ENCODE measurements around the gene PEAR1.

The PEAR1 gene

GRCh38 chr1:156899956-156900718 lies 6.6 kb downstream of the PEAR1 start:
- DNase-seq (ENCODE audit: low read depth, low spot score) = no peak

- no peak for DNase-seq (ENCODE audit: low read depth, low spot score)
Observed at GRCh38 chr1:156900896-156901589, 7.5 kb downstream of the PEAR1 start.

- DNase-seq (ENCODE audit: low read depth, low spot score) = no peak
Observed at GRCh38 chr1:156901590-156901900, 8.0 kb downstream of the PEAR1 start.

GRCh38 chr1:156901966-156902915 lies 8.7 kb downstream of the PEAR1 start:
- no peak for DNase-seq (ENCODE audit: low read depth, low spot score)

GRCh38 chr1:156903328-156904091 lies 10.0 kb downstream of the PEAR1 start:
- no peak for DNase-seq (ENCODE audit: low read depth, low spot score)

DNA sequence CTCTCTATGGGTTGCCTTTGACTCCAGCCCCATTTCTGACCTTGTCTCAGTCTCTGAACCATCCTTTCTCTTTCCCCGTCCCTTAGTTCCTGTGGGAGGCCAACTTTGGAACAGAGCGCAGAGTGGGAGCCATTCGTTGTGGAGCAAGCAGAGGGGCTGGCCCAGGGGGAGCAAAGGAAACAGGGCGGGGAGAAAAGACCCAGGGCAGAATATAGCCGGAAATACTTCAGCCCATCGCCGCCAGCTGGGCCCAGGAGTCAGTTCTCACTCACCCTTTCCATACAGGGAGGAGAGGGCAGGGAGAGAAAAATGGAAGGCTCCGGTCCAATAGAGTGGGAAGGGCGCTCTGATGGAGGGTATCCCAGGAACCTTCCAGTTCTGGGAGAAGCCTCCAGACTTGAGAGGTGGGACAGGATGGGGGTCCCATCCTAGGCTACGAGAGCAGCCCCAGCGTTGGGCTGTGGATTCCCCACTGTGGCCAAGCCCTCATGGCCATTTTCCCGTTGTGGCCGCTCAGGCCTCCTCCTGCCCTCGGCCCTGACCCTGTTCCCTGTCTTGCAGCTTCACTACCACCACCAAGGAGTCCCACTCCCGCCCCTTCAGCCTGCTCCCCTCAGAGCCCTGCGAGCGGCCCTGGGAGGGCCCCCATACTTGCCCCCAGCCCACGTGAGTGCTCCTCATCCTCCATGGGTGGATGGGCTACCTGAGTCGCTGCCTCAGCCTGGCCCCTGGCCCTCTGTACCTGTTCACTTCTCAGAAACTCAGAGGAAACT lies 10.9 kb downstream of the PEAR1 start:
- no peak for DNase-seq (ENCODE audit: low read depth, low spot score)

GRCh38 chr1:156905176-156905575 lies 11.7 kb downstream of the PEAR1 start:
- no peak for DNase-seq (ENCODE audit: low read depth, low spot score)

DNA sequence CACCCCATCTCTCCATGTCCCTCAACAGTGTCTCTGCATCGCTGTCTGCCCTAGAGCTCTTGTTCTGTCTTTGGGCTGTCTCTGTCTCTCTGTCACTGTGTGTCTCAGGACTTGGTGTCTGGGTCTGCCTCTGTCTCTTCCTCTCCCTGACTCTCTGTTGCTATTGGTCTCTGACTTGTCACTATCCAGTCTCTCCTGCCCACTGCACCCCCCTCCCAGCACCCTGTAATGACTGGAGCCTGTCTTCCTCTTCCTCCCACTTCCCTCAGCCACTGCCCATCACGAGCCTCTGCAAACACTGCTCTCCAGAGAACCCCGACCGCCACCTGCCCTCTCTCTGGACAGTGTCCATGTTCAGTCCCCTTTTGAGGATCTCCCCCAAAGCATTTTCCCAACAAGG lies 12.1 kb downstream of the PEAR1 start:
- DNase-seq (ENCODE audit: low read depth, low spot score) = no peak

DNA sequence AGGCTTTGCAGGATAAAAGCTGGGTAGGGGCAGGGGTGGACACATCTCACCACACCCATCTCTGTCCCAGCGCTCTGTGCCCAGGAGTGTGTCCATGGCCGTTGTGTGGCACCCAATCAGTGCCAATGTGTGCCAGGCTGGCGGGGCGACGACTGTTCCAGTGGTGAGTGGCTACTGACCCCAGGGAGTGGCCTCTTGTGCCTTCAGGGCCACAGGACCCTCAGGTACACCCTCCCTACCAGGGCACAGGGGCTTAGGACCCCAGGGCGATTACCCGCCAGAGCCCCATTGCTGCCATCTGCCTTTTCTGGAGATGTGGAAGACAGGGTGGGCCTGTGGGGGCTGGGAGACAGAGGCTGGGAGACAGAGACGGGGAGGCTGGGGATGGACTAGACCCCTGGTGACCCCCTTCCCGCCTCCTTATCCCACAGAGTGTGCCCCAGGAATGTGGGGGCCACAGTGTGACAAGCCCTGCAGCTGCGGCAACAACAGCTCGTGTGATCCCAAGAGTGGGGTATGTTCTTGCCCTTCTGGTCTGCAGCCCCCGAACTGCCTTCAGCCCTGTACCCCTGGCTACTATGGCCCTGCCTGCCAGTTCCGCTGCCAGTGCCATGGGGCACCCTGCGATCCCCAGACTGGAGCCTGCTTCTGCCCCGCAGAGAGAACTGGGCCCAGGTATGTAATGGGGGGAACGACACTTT lies 12.8 kb downstream of the PEAR1 start:
- no peak for DNase-seq (ENCODE audit: low read depth, low spot score)

DNA sequence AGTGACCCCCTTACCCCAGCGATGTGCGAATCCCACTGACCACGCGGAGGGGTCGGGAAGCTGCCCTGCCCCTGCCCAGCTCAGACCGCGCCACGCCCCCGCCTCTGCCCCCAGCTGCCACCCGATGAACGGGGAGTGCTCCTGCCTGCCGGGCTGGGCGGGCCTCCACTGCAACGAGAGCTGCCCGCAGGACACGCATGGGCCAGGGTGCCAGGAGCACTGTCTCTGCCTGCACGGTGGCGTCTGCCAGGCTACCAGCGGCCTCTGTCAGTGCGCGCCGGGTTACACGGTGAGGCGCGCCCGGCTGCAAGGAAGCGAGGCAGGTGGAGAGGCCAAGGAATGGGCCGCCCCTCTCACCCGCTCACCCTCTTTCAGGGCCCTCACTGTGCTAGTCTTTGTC lies 15.0 kb downstream of the PEAR1 start:
- no peak for DNase-seq (ENCODE audit: low read depth, low spot score)

DNA sequence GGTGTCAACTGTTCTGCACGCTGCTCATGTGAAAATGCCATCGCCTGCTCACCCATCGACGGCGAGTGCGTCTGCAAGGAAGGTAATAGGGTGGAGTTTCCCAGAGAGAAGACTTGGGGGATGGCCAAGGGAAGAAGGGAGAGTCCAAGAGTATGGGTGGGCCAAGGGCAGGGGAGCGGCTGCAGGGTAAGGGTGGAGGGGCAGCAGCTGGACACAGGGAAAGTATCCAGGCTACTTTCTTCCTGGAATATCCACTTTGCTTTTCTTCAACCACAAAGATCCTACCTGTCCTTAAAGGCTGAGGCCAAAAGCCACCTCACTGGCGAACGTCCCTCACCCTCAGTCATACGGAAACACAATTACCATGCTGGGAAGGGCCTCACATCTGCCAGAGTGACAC lies 15.4 kb downstream of the PEAR1 start:
- DNase-seq (ENCODE audit: low read depth, low spot score) = no peak

DNA sequence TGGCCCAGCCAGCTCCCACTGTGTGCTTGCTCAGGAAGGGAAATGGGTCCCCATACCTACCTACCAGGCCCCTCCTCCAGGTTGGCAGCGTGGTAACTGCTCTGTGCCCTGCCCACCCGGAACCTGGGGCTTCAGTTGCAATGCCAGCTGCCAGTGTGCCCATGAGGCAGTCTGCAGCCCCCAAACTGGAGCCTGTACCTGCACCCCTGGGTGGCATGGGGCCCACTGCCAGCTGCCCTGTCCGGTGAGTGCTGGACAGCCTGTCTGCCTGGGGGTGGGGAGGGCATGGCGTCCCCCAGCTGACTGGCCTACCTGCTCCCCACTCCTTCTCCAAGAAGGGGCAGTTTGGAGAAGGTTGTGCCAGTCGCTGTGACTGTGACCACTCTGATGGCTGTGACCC lies 16.2 kb downstream of the PEAR1 start:
- no peak for DNase-seq (ENCODE audit: low read depth, low spot score)

- no peak for DNase-seq (ENCODE audit: low read depth, low spot score)
Observed at GRCh38 chr1:156910309-156910782, 16.8 kb downstream of the PEAR1 start.

DNA sequence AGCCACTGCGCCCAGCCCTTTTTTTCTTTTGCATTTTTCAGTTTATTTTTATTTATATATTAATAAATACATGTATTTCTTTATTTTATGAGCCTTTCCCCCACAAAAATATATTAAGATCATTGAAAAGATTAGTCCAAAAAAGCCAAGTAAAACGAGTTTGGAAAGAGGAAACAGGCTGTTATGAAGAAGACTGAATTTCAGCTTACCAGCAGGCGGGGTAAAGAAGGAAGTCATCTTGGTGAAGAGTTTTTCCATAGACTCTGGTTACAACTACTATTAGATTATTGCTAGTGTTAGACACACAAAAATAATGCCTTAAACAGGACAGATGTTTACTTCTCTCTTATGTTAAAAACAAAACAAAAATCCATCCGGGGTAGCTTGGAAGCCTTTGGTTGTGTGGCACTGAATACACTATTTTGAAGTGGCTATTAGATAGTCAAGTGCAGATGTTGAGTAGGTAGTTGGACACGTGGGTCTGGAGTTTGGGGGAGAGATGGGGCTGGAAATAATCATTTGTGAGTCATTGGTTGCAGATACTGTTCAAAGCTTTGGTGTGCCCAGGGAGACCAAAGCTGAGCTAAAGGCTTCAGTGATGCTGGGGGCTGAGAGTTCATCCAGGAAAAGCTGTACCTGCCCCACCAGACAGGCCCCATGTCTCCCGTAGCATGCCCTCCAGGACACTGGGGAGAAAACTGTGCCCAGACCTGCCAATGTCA lies 18.2 kb downstream of the PEAR1 start:
- no peak for DNase-seq (ENCODE audit: low read depth, low spot score)

GRCh38 chr1:156912310-156912709 lies 18.8 kb downstream of the PEAR1 start:
- no peak for DNase-seq (ENCODE audit: low read depth, low spot score)

- DNase-seq (ENCODE audit: low read depth, low spot score) = no peak
Observed at GRCh38 chr1:156912861-156913808, 19.6 kb downstream of the PEAR1 start.

DNA sequence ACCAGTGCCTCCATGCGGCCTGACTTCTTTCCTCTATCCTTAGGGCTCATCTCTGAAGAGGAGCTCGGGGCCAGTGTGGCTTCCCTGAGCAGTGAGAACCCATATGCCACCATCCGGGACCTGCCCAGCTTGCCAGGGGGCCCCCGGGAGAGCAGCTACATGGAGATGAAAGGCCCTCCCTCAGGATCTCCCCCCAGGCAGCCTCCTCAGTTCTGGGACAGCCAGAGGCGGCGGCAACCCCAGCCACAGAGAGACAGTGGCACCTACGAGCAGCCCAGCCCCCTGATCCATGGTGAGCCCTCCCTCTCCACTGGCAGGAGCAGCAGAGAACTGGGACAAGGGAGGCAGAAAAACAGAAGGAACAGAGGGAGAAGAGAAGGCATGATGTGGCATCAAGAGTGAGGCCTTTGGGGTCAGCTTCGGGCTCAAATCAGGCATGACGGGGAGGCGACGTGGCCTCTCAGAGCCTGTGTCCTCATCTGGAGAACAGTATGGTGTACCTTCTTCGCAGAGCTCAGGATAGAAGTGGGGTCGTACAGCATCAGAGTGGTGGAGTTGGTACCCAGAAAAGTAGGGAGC lies 20.4 kb downstream of the PEAR1 start:
- no peak for DNase-seq (ENCODE audit: low read depth, low spot score)

DNA sequence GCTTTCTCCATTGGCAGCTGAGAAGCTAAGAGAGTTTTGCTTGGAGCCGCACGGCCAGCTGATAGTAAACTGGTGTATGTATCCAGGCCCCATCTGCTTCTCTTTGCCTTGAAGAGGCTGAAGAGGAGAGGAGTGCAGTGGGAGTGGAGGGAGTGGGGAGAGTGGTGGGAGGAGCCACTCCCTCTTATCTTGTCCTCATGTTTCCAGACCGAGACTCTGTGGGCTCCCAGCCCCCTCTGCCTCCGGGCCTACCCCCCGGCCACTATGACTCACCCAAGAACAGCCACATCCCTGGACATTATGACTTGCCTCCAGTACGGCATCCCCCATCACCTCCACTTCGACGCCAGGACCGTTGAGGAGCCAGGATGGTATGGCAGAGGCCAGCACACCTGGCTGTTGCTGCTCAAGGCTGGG lies 20.9 kb downstream of the PEAR1 start:
- DNase-seq (ENCODE audit: low read depth, low spot score) = no peak

Data from iPS DF 19.7 (cell line).